Left ventricle myocardium superior (tissue), 1 donor: ENCODE results near the gene EPB41L4B. TPM values are rescaled to one million over a fixed set of nuclear protein-coding genes. Genes with fewer than 3 reads are reported as not detected.
A peak's percentile ranks its signal among the peaks of the same experiment; 100 is the strongest.

Experiments
- ATAC-seq: fragments of 200-7000 bp; cut with Tn5 transposase; one replicate; pipeline ENCODE4 v1.9.1; 2020; ENCODE audit warnings: mild to moderate bottlenecking, moderate library complexity
- DNase-seq: peaks from one replicate; pipeline ENCODE4 v3.0.0-alpha.2; 2020
- intact Hi-C: fragments of 100-400 bp; cut with micrococcal nuclease; formaldehyde crosslinking; loops from one replicate; pipeline ENCODE4 v1.11.0; 2022
- total RNA-seq: library from RNA; stranded (reverse); fragmentation: NEBNext Ultra II Directional; extraction: Animal tissue kit (Norgen Biotek cat#: 25700); gene quantifications from one replicate; pipeline ENCODE4 v1.2.1, GENCODE V29; 2021
- donor health status: DM: no; HTN: yes; CAD: no; lungs with severe emphysema.

EPB41L4B gene
- total RNA-seq, 1 donor from 2014 or later: 8.9 TPM

GRCh38 chr9:109253241-109253636 lies 67.6 kb downstream of the EPB41L4B start:
- ATAC-seq: no peak
- DNase-seq: no peak
- intact Hi-C loops: no loop called here

DNA sequence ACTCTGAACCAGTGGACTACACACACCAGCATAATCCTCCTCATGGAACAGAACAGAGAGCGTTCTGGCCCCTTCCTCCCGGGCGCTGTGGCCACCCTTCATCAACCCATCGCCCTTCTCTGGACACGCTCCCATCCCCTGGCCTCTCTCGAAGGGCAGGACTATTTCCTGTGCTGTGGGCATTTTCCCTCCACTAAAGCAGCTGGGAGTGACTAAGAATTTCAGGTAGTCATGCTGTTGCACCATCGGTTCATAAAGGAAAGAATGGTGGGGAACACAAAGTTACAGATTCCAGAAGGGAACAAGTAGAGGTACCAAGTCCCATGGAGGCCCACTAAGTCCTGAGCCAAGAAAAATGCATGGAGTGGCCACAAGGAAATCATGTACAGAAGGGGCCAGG lies 68.6 kb downstream of the EPB41L4B start:
- ATAC-seq (no peak), DNase-seq (no peak)
- intact Hi-C loops: no loop called here

GRCh38 chr9:109251776-109252106 lies 69.1 kb downstream of the EPB41L4B start:
- intact Hi-C loops: no loop called here
- no peak for DNase-seq
- ATAC-seq: no peak

- intact Hi-C loops: no loop called here
- no peak for DNase-seq
Measured at GRCh38 chr9:109251080-109251775, 69.6 kb downstream of the EPB41L4B start.

DNA sequence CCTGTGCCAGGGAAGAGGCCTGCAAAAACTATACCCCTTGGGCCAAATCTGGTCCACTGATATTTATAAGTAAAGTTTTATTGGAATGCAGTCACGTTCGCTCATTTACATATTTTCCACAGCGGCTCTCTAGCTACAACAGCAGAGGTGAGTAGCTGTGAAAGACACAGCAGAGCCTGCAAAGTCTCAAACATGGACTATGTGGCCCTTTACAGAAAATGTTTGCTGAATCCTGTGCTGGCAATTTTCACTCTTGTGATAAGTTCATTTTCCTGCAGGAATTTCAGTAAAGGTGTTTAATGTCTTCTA lies 70.1 kb downstream of the EPB41L4B start:
- ATAC-seq (no peak), DNase-seq (no peak)
- intact Hi-C loops: no loop called here

More at GRCh38 chr9:109251080-109251775, 69.6 kb downstream of the EPB41L4B start:
- ATAC-seq: peak; percentile 38

GRCh38 chr9:109250311-109250741 lies 70.5 kb downstream of the EPB41L4B start:
- ATAC-seq (no peak), DNase-seq (no peak)
- intact Hi-C loops: no loop called here

GRCh38 chr9:109249615-109250014 lies 71.2 kb downstream of the EPB41L4B start:
- intact Hi-C loops: no loop called here
- DNase-seq (no peak), ATAC-seq (no peak)

- intact Hi-C loops: no loop called here
- no peak for ATAC-seq
- DNase-seq: no peak
Measured at GRCh38 chr9:109248133-109248581, 72.7 kb downstream of the EPB41L4B start.

DNA sequence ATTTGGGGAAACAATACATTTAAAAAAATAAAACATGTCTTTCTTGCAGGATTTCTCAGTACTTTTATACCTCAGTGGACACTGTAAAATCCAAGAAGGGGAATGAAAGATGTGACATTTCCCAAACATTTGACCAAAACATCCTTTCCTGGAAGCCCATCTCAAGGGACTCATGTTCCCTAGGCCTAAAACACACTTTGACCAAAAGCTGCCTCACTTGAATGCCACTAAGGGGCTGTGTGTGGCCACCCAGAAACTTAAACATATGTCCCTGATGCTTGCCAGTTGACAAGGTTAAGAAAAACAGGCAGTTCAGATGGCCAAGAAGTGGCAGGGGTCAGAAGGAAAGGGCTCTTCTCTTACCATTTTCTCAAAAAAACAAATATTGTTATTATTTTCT lies 73.6 kb downstream of the EPB41L4B start:
- no peak for DNase-seq
- intact Hi-C loops: no loop called here

GRCh38 chr9:109246533-109246932 lies 74.3 kb downstream of the EPB41L4B start:
- DNase-seq (no peak), ATAC-seq (no peak)
- intact Hi-C loops: no loop called here

More for the DNA sequence above, 73.6 kb downstream of the EPB41L4B start:
- no peak for ATAC-seq

- intact Hi-C loops: no loop called here
- DNase-seq (no peak), ATAC-seq (peak; percentile 82)
Measured at GRCh38 chr9:109245310-109245897, 75.5 kb downstream of the EPB41L4B start.

- intact Hi-C loops: no loop called here
- DNase-seq: peak; percentile 78
- peak; percentile 88 for ATAC-seq
Measured at GRCh38 chr9:109244179-109245132, 76.4 kb downstream of the EPB41L4B start.

GRCh38 chr9:109242741-109243140 lies 78.1 kb downstream of the EPB41L4B start:
- DNase-seq: no peak
- intact Hi-C loops: no loop called here
- no peak for ATAC-seq

- DNase-seq (peak; percentile 48), ATAC-seq (no peak)
- intact Hi-C loops: no loop called here
Measured at GRCh38 chr9:109242014-109242413, 78.8 kb downstream of the EPB41L4B start.

DNA sequence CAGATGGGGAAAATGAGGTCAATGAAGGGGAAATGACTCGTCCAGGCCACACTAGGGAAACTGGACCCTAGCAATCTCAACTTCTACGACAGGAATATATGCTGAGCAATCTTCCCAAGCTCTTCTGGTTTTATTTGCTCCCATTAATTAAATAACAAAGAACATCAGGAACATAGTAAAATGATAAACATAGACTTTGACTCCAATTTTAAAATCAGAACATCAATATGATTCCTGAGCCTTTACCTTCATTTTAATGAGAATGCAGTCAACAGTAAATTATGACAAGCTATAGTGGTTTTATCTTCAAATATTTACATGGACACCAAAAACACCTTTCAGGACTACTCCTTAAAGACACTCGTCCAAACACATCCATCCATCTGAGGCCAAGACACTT lies 79.7 kb downstream of the EPB41L4B start:
- DNase-seq (no peak), ATAC-seq (no peak)
- intact Hi-C loops: no loop called here

DNA sequence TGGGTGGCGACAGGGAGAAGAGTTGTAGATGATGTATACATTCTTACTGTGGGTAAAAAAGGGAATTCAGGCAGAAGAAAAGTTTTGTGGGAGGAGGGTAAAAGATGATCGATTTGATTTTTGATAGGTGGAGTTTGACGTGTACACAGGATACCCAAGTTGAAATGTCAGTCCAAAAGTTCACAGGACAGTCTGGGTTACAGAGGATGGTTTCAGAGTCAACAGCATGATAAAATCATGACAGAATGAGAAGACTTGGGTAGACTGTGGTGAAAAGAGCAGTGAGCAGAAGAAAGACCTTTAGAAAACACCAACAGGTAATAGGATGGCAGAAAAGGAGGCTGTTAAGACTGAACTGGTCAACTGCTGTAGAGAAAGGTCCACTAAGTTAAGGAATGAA lies 81.6 kb downstream of the EPB41L4B start:
- intact Hi-C loops: no loop called here
- ATAC-seq (no peak), DNase-seq (no peak)

DNA sequence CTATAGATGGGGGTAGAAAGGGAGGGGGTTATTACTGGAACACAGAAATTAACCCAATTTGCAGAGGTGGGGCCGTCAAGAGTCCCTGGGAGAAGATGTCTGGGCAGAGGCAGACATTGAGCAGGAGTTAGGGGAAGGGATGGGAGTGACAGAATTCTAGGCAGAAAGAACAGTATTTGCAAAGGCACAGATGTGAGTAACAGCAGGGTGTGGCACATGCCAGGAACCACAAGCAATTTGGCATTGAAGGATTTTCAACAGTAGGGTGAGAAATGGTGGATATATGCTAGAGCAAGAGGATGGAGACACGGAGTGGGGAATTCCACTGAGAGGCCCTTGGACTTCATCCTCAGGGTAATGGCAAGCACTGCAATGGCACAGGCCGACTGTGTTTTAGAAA lies 82.2 kb downstream of the EPB41L4B start:
- no peak for DNase-seq
- intact Hi-C loops: no loop called here
- no peak for ATAC-seq

DNA sequence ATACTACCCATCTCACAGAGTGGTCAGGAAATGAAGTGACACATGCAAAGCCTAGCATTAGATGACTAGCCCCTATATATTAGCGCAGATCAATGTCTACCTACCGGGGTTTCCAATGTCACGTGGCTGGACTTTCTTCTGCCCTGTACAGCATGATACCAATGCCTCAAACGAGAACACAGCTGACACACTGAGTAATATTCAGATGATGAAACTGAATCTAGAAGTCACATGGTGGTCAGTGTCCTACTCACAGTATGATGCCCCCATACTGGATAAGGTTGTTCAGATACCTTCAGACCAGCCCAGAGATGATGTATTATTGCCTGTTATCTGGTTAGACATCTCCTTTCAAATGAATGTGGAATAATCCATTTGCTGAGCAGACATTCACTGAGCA lies 82.7 kb downstream of the EPB41L4B start:
- intact Hi-C loops: no loop called here
- DNase-seq (no peak), ATAC-seq (no peak)

DNA sequence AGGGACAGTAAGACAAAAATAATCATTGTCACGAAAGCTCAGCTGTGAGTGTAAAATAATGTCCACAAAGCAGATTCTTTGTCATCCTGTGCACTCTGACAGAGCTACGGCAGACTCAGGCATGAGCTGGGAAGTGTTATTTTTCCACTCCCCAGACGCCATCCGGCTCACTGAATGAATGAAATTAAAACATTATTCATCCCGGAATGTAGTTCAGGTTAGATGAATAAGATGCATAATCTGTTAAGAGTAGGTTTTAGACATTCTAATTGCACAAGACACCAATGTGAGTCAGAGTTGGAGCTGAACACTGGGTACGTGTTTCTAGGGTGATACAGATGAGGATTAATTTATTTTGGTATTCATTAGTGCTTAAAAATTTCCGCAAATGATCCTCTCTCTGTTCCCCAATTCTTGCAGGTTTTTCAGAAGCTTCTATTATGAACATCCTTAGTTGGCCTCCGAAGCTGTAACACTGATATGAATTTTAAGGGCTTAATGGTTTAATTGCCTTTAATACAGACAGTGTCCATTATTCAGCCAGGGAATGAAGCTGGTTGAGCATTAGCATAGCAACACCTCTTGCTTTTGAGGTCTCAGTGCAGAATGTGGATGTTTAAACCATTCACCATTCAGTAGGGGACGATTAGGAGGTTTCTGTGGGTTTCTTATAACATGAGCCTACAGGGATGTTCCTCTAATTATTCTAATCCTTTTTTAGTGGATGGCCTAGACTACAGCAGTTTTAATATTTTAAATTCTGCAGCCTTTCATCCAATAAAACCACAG lies 88.2 kb downstream of the EPB41L4B start:
- no peak for ATAC-seq
- no peak for DNase-seq
- intact Hi-C loops: no loop called here
